GM12891 (cell line): ENCODE data around the gene FOXL2NB.
"Not testable (repeated sequence)": the region's sequence is repeated elsewhere in the genome, so short reads cannot be mapped to it uniquely, and the experiment has no call there.

Experiments
- DNase-seq: peaks from one replicate; pipeline ENCODE4 v3.0.0; 2011; ENCODE audit warnings: low spot score; ENCODE audit not compliant: insufficient read length
- FAIRE-seq: peaks from 2 replicates; lab custom pipeline; 2011; peaks lifted over from hg19 to GRCh38; lab: Jason Lieb, UNC
- PAX5 ChIP-seq: IDR thresholded peaks from 2 replicates; pipeline ENCODE4 v1.6.1; 2011; ENCODE audit warnings: low read length, moderate library complexity, mild to moderate bottlenecking; ENCODE audit not compliant: insufficient read depth, severe bottlenecking
- POLR2A ChIP-seq: IDR thresholded peaks from 2 replicates; pipeline ENCODE4 v1.6.1; 2011; ENCODE audit warnings: low read depth, low read length, control low read depth
- POLR2AphosphoS5 ChIP-seq: IDR thresholded peaks from 2 replicates; pipeline ENCODE4 v1.6.1; 2011; ENCODE audit warnings: low read depth, low read length, control low read depth
- POU2F2 ChIP-seq: IDR thresholded peaks from 2 replicates; pipeline ENCODE4 v1.6.1; 2011; ENCODE audit warnings: low read depth, mild to moderate bottlenecking, control low read depth, low read length, moderate library complexity
- SPI1 ChIP-seq: IDR thresholded peaks from 2 replicates; pipeline ENCODE4 v1.6.1; 2011; ENCODE audit warnings: low read depth, low read length, control low read depth
- TAF1 ChIP-seq: IDR thresholded peaks from 2 replicates; pipeline ENCODE4 v1.6.1; 2011; ENCODE audit warnings: low read depth, low read length, control low read depth

Gene FOXL2NB

DNA sequence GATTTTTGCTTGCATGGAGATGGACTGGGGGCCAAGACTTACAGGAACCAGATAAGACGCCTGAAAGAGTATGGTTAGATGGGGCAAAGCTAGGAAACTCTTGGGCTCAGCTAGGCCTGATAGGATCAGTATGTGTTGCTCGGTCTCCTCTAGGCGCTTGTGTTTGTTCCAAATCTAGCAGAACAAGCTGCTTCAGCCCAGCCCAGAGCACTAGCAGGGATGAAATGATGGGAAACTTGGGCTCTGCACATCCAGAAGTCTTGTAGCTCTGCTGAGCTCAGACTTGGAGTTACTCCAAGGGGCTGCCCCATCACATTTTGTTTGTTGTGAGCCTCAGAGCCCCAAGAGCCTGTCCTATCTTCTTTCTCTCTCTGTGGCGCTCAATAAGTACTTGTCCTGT lies 34.8 kb upstream of the FOXL2NB start:
- no peak for DNase-seq
- no peak for TF ChIP-seq POU2F2
- no peak for TF ChIP-seq TAF1
- TF ChIP-seq POLR2A: no peak
- no peak for TF ChIP-seq PAX5
- TF ChIP-seq POLR2AphosphoS5: no peak
- TF ChIP-seq SPI1: no peak
- FAIRE-seq: no peak

DNA sequence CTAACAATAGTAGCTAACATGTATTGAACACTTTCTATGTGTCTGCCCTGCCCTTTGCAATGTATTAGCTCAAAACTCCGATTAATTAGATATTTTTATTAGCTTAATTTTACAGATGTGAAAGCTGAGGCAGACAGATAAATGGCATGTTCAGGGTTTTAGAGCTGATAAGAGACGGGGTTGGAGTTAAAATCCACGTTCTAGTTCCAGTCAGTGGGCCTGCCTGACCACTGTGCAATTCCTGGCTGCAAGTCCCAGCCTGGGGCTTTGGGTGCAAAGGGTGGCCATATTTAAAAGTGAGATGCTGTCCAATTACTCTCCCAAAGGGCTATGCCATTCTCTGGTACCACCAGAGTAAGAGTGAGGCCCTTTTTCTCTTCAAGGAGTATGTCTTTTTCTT lies 33.3 kb upstream of the FOXL2NB start:
- TF ChIP-seq PAX5 (no peak), SPI1 (no peak), POLR2AphosphoS5 (no peak), POU2F2 (no peak), POLR2A (no peak), TAF1 (no peak)
- no peak for DNase-seq
- no peak for FAIRE-seq

DNA sequence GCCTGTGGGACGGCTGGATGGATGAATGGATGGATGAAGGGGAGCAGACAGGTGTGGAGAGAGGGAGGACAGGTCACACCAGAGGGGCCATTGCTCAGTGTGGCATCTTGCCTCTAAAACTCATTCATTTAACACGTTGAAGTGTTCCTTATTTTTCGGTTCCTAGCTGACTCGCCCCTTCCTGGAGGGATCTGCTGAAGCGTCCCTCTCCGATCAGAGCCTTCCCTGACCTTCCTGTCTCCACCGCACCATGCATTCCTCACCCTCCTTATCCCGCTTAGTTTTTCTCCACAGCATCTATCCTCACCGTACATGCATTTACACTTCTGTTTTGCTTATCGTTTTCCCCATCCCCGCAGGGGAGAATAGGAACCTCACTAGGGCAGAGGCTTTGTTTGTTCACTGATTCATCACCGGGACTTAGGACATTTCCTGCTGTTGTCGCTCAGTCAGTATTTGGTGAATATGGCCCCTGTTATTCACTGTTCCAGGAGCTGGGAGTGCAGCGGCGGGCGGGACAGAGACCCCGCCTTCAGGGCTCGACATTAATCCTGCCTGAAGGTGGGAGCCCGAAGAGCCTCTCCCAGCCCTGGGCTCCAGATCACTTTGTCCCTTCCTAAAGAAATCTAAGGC lies 32.0 kb upstream of the FOXL2NB start:
- no peak for TF ChIP-seq SPI1
- no peak for TF ChIP-seq POLR2AphosphoS5
- no peak for TF ChIP-seq POLR2A
- no peak for TF ChIP-seq PAX5
- TF ChIP-seq POU2F2: no peak
- TF ChIP-seq TAF1: no peak
- FAIRE-seq (no peak), DNase-seq (no peak)

DNA sequence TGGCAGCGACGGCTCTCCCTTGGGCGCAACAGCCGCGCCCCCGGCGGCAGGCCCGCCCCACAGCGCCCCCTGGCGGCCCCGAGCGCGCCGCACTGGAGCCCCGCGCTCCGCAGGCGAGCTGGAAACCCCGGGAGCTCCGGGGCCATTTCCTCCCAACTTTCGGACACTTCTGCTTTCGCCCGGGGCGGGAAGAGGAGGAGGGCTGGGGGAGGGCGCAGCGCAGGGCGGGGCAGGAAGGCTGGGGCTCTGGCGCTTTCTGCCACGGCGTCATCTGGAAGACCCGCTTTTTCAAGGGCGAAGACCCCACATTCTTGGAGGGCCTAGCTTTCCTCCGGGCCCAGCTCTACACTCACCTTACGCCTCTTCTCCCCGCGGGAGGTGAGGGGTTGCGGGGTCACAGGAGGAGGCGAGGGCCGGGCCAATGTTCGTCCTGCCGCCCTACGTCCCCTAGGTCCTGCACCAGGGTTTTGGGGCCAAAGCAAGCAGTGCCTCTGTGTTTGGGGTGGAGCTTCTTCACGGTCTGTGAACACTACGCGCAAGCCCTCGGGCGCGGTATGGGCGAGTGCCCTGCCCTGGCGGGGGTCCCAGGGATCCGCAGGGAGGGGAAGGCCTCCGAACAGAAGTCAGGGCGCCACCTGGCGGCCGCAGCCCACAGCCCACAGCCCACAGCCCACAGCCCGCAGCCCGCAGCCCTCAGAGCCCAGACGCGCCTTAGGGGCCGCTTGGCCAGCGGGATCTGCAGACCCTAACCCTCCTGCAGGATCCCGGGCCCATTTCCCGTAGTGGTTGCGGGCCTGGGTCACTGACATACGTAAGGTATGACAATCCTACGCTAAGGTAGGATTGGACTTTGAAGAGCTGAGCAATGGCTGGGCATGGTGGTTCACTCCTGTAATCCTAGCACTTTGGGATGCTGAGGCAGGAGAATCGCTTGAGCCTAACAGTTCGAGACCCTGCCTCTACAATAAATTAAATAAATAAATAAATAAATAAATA lies 31.2 kb upstream of the FOXL2NB start:
- TF ChIP-seq TAF1 (no peak), POLR2AphosphoS5 (no peak), POU2F2 (no peak), SPI1 (peak; percentile 67), POLR2A (no peak), PAX5 (peak; percentile 30)
- DNase-seq (peak; percentile 89), FAIRE-seq (no peak)

DNA sequence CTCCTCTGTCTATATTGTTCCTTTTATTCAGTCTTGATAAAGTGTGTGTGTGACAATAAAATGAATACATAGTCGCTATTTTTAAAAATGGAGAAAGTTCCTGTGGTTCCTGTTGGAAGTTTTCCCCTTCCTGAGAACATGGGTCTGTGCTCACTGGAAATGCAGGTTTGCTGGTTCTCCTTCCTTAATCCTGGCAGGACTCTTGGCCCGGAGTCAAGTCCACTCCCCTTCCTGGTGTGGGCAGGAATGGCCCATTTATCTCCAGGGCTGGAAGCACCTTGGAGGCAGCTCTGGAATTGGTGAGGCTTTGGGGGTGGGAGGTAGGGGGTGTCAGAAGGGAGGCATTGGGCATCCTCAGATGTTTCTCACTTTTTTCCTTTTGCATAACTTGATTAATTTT lies 30.2 kb upstream of the FOXL2NB start:
- TF ChIP-seq POLR2A: no peak
- no peak for TF ChIP-seq POU2F2
- TF ChIP-seq PAX5: no peak
- TF ChIP-seq POLR2AphosphoS5: no peak
- TF ChIP-seq TAF1: no peak
- TF ChIP-seq SPI1: no peak
- DNase-seq (no peak), FAIRE-seq (no peak)

DNA sequence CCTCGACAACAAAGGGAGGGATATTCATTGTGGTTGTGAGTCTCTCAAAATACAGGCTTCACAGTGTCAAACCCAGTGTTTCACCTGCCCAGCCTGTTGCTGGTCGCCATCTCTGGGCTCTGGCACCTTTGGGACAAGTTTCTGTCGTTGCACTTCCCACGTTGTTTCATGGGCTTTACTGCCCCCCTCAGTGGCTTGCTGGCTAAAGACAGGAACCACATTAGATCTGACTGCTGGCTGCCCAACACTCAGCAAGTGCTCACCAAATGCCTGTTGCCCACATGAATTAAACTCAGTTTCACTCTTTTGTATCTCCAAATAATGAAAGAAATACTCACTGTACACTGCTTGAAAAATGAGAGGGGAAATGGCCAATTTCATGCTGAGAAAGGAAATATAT lies 27.7 kb upstream of the FOXL2NB start:
- DNase-seq: no peak
- TF ChIP-seq POU2F2 (no peak), PAX5 (no peak), TAF1 (no peak), SPI1 (no peak), POLR2AphosphoS5 (no peak), POLR2A (no peak)
- FAIRE-seq: no peak

DNA sequence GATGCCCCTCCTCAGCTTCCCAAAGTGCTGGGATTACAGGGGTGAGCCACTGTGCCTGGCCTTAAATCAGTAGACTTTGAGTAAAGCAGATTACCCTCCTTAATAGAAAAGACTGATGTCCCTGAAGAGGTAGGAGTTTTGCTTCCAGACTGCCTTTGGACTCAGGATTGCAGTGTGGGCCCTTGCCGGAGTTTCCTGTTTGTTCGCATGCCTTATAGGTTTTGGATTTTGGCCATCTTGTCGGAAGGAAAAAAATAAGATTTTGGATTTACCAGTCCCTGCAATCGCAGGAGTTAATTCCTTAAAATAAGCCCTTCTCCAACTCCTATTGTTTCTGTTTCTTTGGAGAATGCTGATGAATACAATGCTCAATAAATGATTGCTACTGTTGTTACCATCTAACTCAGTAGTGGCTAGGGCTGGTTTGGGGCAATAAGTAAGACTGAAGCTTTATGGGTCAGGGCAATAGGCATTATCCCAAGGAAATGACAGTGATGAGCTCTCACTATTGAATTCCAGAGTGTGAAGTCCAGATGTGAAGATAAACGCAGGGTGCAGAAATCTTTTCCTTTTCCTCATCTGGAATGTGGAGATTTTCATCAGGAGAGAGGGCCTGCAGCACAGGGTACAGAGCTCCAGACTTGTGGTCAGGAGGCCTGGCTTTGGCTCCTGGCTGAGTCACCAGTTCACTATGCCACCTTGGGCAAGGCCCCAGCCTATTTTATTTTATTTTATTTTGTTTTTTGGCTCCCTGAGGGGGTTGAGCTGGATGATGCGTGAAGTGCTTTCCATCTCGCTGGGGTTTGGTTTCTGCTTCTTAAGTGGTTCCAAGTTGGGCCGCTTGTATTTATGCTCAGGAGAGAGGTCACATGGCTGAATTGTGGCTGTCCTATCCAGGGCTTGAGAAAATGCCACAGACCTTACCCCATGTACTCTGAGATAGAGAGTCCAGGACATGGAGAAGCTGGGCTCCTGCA lies 25.4 kb upstream of the FOXL2NB start:
- DNase-seq: no peak
- TF ChIP-seq PAX5: no peak
- TF ChIP-seq SPI1: no peak
- no peak for TF ChIP-seq POLR2AphosphoS5
- TF ChIP-seq TAF1: no peak
- TF ChIP-seq POU2F2: no peak
- TF ChIP-seq POLR2A: no peak
- FAIRE-seq: no peak

DNA sequence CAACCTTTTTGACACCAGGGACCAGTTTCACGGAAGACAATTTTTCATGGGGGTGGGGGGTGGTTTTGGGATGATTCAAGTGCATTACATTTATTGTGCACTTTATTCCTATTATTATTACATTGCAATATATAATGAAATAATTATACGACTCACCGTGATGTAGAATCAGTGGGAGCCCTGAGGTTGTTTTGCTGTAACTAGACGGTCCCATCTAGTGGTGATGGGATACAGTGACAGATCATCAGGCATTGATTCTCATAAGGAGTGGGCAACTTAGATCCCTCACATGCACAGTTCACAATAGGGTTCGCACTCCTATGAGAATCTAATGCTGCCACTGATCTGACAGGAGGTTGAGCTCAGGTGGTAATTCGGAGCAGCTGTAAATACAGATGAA lies 24.6 kb upstream of the FOXL2NB start:
- not testable (repeated sequence) for DNase-seq

DNA sequence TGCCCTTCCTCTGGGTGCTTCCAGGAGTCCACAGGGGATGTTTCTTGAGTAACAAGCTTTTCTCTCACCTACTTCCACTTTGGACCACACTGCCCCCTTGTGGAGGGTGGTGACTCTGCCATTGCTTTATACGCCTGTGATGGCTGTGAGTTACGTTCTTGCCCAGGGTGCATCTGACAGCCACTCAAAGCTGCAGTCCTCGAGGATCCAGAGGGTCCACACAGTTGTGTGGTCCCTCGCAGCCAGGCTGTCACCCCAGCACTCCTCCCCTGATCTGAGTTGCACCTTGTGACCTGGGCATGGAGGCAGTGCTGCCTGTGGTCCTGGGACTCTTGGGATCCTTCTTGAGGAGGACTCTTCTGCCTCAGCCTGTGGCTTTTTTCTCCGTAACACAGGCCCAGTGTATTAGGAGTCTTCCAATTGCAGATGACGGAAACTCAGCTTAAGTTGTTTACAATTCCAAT lies 23.5 kb upstream of the FOXL2NB start:
- TF ChIP-seq POLR2A (no peak), SPI1 (no peak), TAF1 (no peak), POU2F2 (no peak), POLR2AphosphoS5 (no peak), PAX5 (no peak)
- FAIRE-seq: peak; percentile 91

More for the DNA sequence above, 24.6 kb upstream of the FOXL2NB start:
- FAIRE-seq: not testable (repeated sequence)

More for the DNA sequence above, 23.5 kb upstream of the FOXL2NB start:
- no peak for DNase-seq
